ENCODE results near the gene RPL13A.
A peak's percentile ranks its signal among the peaks of the same experiment; 100 is the strongest.
"Not testable (repeated sequence)": the region's sequence is repeated elsewhere in the genome, so short reads cannot be mapped to it uniquely, and the experiment has no call there.

RPL13A gene

GRCh38 chr19:49447485-49448431 is 39.6 kb upstream of the RPL13A start:
- H3K4me3 Mint-ChIP-seq, result no peak overlapping the region
- H3K27ac Mint-ChIP-seq, result peak overlapping the region in 1 of 2 donors; percentile 15
- peaks cover 32 to 50% of the 10 kb centered on the region in 2 donors for H3K4me1 Mint-ChIP-seq (ENCODE audit: low read depth in 2 of 2)
- H3K36me3 Mint-ChIP-seq (ENCODE audit: insufficient read depth), result peaks cover 39% of the 10 kb centered on the region
- no peak for DNase-seq
- ATAC-seq (replicated peaks), result no peak
- peaks cover 0 to under 1% of the 10 kb centered on the region in 2 donors for H3K27me3 Mint-ChIP-seq
- no peaks in the 10 kb centered on the region for H3K9me3 Mint-ChIP-seq

- peaks cover 0 to 2% of the 10 kb centered on the region in 2 donors for H3K9me3 Mint-ChIP-seq
- H3K36me3 Mint-ChIP-seq (ENCODE audit: insufficient read depth), result peaks cover 42% of the 10 kb centered on the region
- no peak for ATAC-seq (replicated peaks)
- peaks cover 38 to 51% of the 10 kb centered on the region in 2 donors for H3K4me1 Mint-ChIP-seq (ENCODE audit: low read depth in 2 of 2)
- no peak for DNase-seq
- no peaks in the 10 kb centered on the region for H3K27me3 Mint-ChIP-seq
- H3K27ac Mint-ChIP-seq, result peak overlapping the region; percentile 15 to 41
- H3K4me3 Mint-ChIP-seq, result no peak overlapping the region
Measured at GRCh38 chr19:49448432-49448786, 39.0 kb upstream of the RPL13A start.

- DNase-seq (no peak), ATAC-seq (replicated peaks) (no peak)
- H3K36me3 Mint-ChIP-seq (ENCODE audit: insufficient read depth), result peaks cover 51% of the 10 kb centered on the region
- peak overlapping the region; percentile 99 to 100 for H3K4me3 Mint-ChIP-seq
- peaks cover 39 to 52% of the 10 kb centered on the region in 2 donors for H3K4me1 Mint-ChIP-seq (ENCODE audit: low read depth in 2 of 2)
- no peaks in the 10 kb centered on the region for H3K27me3 Mint-ChIP-seq
- H3K9me3 Mint-ChIP-seq, result peaks cover 0 to 2% of the 10 kb centered on the region in 2 donors
- H3K27ac Mint-ChIP-seq, result peak overlapping the region; percentile 92 to 98
Measured at GRCh38 chr19:49450405-49450804, 37.0 kb upstream of the RPL13A start.

GRCh38 chr19:49451430-49452181 is 35.8 kb upstream of the RPL13A start, which contains the start of gene PIH1D1:
Gene PIH1D1, minus strand, starts transcription at chr19:49451814. Its CDS starts 240 bp downstream, at chr19:49451574.
- Mint-ChIP-seq H3K4me3 (peak within 1 kb of the TSS; percentile 99 to 100), H3K36me3 (ENCODE audit: insufficient read depth) (peaks cover 43% of the 10 kb centered on the region), H3K4me1 (ENCODE audit: low read depth in 2 of 2) (peaks cover 41 to 55% of the 10 kb centered on the region in 2 donors), H3K27ac (peak within 1 kb of the TSS; percentile 98), H3K9me3 (peaks cover 0 to 2% of the 10 kb centered on the region in 2 donors), H3K27me3 (no peaks in the 10 kb centered on the region)
- DNase-seq, result peak; percentile 90 to 93 (median 91)
- ATAC-seq (replicated peaks), result peak; percentile 69

- peaks cover 49% of the 10 kb centered on the region for H3K36me3 Mint-ChIP-seq (ENCODE audit: insufficient read depth)
- ATAC-seq (replicated peaks) (peak; percentile 81), DNase-seq (peak; percentile 94 to 96 (median 96))
- H3K27me3 Mint-ChIP-seq, result no peaks in the 10 kb centered on the region
- peak within 1 kb of the TSS; percentile 99 to 100 for H3K4me3 Mint-ChIP-seq
- H3K27ac Mint-ChIP-seq, result peak within 1 kb of the TSS; percentile 98
- peaks cover 49 to 54% of the 10 kb centered on the region in 2 donors for H3K4me1 Mint-ChIP-seq (ENCODE audit: low read depth in 2 of 2)
- peaks cover 0 to 2% of the 10 kb centered on the region in 2 donors for H3K9me3 Mint-ChIP-seq
Measured at GRCh38 chr19:49453013-49453756, 34.2 kb upstream of the RPL13A start, which contains the start of gene ALDH16A1. Gene ALDH16A1, plus strand, starts transcription at chr19:49453225. Its CDS starts 107 bp downstream, at chr19:49453332.

GRCh38 chr19:49453757-49454240 is 33.6 kb upstream of the RPL13A start:
- ATAC-seq (replicated peaks) (no peak), DNase-seq (no peak)
- Mint-ChIP-seq H3K4me3 (peak overlapping the region; percentile 85 to 100), H3K27me3 (no peaks in the 10 kb centered on the region), H3K4me1 (ENCODE audit: low read depth in 2 of 2) (peaks cover 47% of the 10 kb centered on the region in 2 donors), H3K27ac (peak overlapping the region; percentile 98), H3K9me3 (peaks cover 0 to 2% of the 10 kb centered on the region in 2 donors), H3K36me3 (ENCODE audit: insufficient read depth) (peaks cover 43% of the 10 kb centered on the region)

- Mint-ChIP-seq H3K27me3 (no peaks in the 10 kb centered on the region), H3K36me3 (ENCODE audit: insufficient read depth) (peaks cover 54% of the 10 kb centered on the region), H3K4me1 (ENCODE audit: low read depth in 2 of 2) (peaks cover 35 to 39% of the 10 kb centered on the region in 2 donors), H3K9me3 (peaks cover 0 to 2% of the 10 kb centered on the region in 2 donors), H3K4me3 (peak overlapping the region in 1 of 2 donors; percentile 35), H3K27ac (peak overlapping the region; percentile 22 to 88)
- DNase-seq (no peak), ATAC-seq (replicated peaks) (no peak)
Measured at GRCh38 chr19:49455773-49456172, 31.6 kb upstream of the RPL13A start.

GRCh38 chr19:49456326-49456725 is 31.1 kb upstream of the RPL13A start:
- Mint-ChIP-seq H3K27me3 (no peaks in the 10 kb centered on the region), H3K4me1 (ENCODE audit: low read depth in 2 of 2) (peaks cover 33 to 37% of the 10 kb centered on the region in 2 donors)

GRCh38 chr19:49458567-49458903 is 28.9 kb upstream of the RPL13A start:
- Mint-ChIP-seq H3K27ac (peak overlapping the region in 1 of 2 donors; percentile 88), H3K27me3 (no peaks in the 10 kb centered on the region), H3K4me3 (no peak overlapping the region), H3K36me3 (ENCODE audit: insufficient read depth) (peaks cover 35% of the 10 kb centered on the region), H3K9me3 (no peaks in the 10 kb centered on the region), H3K4me1 (ENCODE audit: low read depth in 2 of 2) (peaks cover 17 to 21% of the 10 kb centered on the region in 2 donors)
- ATAC-seq (replicated peaks) (peak; percentile 53), DNase-seq (no peak)

More at GRCh38 chr19:49456326-49456725, 31.1 kb upstream of the RPL13A start:
- Mint-ChIP-seq H3K36me3 (ENCODE audit: insufficient read depth) (peaks cover 56% of the 10 kb centered on the region), H3K9me3 (peaks cover 0 to 2% of the 10 kb centered on the region in 2 donors), H3K4me3 (peak overlapping the region in 1 of 2 donors; percentile 35), H3K27ac (peak overlapping the region; percentile 22 to 88)
- DNase-seq, result no peak
- no peak for ATAC-seq (replicated peaks)

GRCh38 chr19:49459388-49459787 is 28.0 kb upstream of the RPL13A start:
- Mint-ChIP-seq H3K36me3 (ENCODE audit: insufficient read depth) (peaks cover 28% of the 10 kb centered on the region), H3K27me3 (no peaks in the 10 kb centered on the region), H3K4me1 (ENCODE audit: low read depth in 2 of 2) (peaks cover 9 to 14% of the 10 kb centered on the region in 2 donors), H3K4me3 (no peak overlapping the region), H3K9me3 (no peaks in the 10 kb centered on the region), H3K27ac (no peak overlapping the region)
- ATAC-seq (replicated peaks), result no peak
- no peak for DNase-seq

GRCh38 chr19:49461130-49461529 is 26.3 kb upstream of the RPL13A start:
- not testable (repeated sequence) for H3K9me3 Mint-ChIP-seq; ATAC-seq (replicated peaks); H3K4me3 Mint-ChIP-seq; DNase-seq; H3K27me3 Mint-ChIP-seq
- Mint-ChIP-seq H3K4me1 (ENCODE audit: low read depth in 2 of 2) (peaks cover 6 to 11% of the 10 kb centered on the region in 2 donors), H3K36me3 (ENCODE audit: insufficient read depth) (peaks cover 22% of the 10 kb centered on the region), H3K27ac (peak overlapping the region in 1 of 2 donors; percentile 38)

- Mint-ChIP-seq H3K9me3 (no peaks in the 10 kb centered on the region), H3K27ac (no peak overlapping the region), H3K4me1 (ENCODE audit: low read depth in 2 of 2) (peaks cover 5 to 11% of the 10 kb centered on the region in 2 donors), H3K36me3 (ENCODE audit: insufficient read depth) (peaks cover 26% of the 10 kb centered on the region), H3K4me3 (no peak overlapping the region), H3K27me3 (no peaks in the 10 kb centered on the region)
- no peak for ATAC-seq (replicated peaks)
- DNase-seq, result no peak
Measured at GRCh38 chr19:49461656-49462055, 25.8 kb upstream of the RPL13A start.
